Measurements from ENCODE around the gene PSMG4. TPM values are rescaled to one million over a fixed set of nuclear protein-coding genes. Genes with fewer than 3 reads are reported as not detected.

Gene PSMG4
- total and polyA plus RNA-seq, 2 of the 8 experiments (the other 6 are each of a cell fraction or from before 2014, with no cell fraction given) = 40.6 to 113 TPM

DNA sequence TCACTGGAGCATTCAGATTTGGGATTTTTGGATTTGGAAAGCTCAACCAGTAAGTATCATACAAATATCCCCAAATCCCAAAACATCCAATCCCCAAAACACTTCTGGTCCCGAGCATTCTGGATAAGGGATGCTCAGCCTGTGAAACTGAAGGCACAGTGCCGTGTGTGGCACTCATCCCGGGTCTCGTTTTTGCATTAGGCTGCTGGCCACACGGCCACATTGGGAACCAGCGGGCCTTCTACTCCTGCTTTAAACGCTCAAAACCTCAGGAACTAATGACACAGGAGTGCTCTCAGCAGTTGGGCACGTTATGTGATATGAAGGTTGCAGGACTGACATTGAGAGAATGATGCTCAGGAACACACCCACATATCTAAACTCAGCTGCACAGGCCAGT, 35.6 kb downstream of the PSMG4 start:
- H3K36me3 ChIP-seq (ENCODE audit: control insufficient read depth in 2 of 4, insufficient read depth in 4 of 4, low read length in 3 of 4) = no peaks in the 10 kb centered on the region; a peak in 2 of 8 replicates
- no peak overlapping the region for H2BK20ac ChIP-seq (ENCODE audit: low read length)
- H3K4ac ChIP-seq (replicated peaks; ENCODE audit: insufficient read length, low read depth, low read length) = no peak overlapping the region
- no peaks in the 10 kb centered on the region for H4K20me1 ChIP-seq (replicated peaks in 1 of 2; ENCODE audit: control insufficient read depth in 1 of 2, insufficient read depth in 2 of 2, low read length in 2 of 2)
- no peak overlapping the region for H4K91ac ChIP-seq (replicated peaks; ENCODE audit: insufficient read length, low read length)
- WGBS, 2 experiments (ENCODE audit: extremely low coverage in 1 of 2, insufficient coverage in 1 of 2, insufficient read length in 1 of 2, insufficient replicate concordance in 2 of 2, low coverage in 1 of 2, low lambda C conversion rate in 2 of 2, missing lambda C conversion rate in 1 of 2) = 88% methylated on average over 8 of the region's 8 CpGs; no CpG with 5 or more reads in 1 of the 2 experiments
- no peak overlapping the region for H2BK5ac ChIP-seq (ENCODE audit: low read depth, low read length)
- TF ChIP-seq SAP30 (IDR thresholded peaks at IDR 0.05; ENCODE audit: insufficient read depth, insufficient replicate concordance, low read length) = no peak
- TF ChIP-seq SIN3A (conservative IDR thresholded peaks at IDR 0.05 in 1 of 2, IDR thresholded peaks at IDR 0.05 in 1 of 2; ENCODE audit: low read depth in 1 of 2, low read length in 2 of 2) = no peak
- TF ChIP-seq SUZ12 (IDR thresholded peaks at IDR 0.05; ENCODE audit: low read length) = no peak
- TF ChIP-seq POU5F1 (IDR thresholded peaks at IDR 0.05; ENCODE audit: low read depth, low read length) = no peak
- no peak for TF ChIP-seq POLR2AphosphoS5 (IDR thresholded peaks at IDR 0.05; ENCODE audit: low read depth, low read length)
- no peak for TF ChIP-seq KDM5A (IDR thresholded peaks at IDR 0.05; ENCODE audit: low read length)
- no peak for TF ChIP-seq BCL11A (IDR thresholded peaks at IDR 0.05; ENCODE audit: low read depth in 2 of 2, low read length in 2 of 2)
- no peak for TF ChIP-seq JUND (IDR thresholded peaks at IDR 0.05; ENCODE audit: low read length)
- TF ChIP-seq CBX8 (IDR thresholded peaks at IDR 0.05; ENCODE audit: borderline replicate concordance, low read depth, low read length) = no peak
- no peak for TF ChIP-seq ASH2L (IDR thresholded peaks at IDR 0.05; ENCODE audit: low read length)
- TF ChIP-seq BACH1 (IDR thresholded peaks at IDR 0.05; ENCODE audit: low read length) = no peak
- no peak overlapping the region for H4K8ac ChIP-seq (ENCODE audit: extremely low read depth, insufficient read depth, low read length)
- no peaks in the 10 kb centered on the region for H3K9me3 ChIP-seq (ENCODE audit: insufficient read depth in 2 of 2, low read depth in 1 of 2, low read length in 1 of 2)
- H3K56ac ChIP-seq (replicated peaks; ENCODE audit: insufficient read length, low read depth, low read length) = no peak overlapping the region
- no peak overlapping the region for H2AK5ac ChIP-seq (ENCODE audit: low read depth, low read length)
- no peaks in the 10 kb centered on the region for H3K27me3 ChIP-seq (replicated peaks in 1 of 4; ENCODE audit: control insufficient read depth in 3 of 4, extremely low read depth in 1 of 4, insufficient read depth in 3 of 4, low read length in 3 of 4)
- CTCF ChIA-PET (ENCODE audit: partially characterized antibody) = interaction anchor here (1.7 to 6.0 kb wide), 5 partner anchors 9 to 117 kb away, joined by 5 to 35 read pairs (median 16); no protein-coding TSS in a partner anchor
- H3K27ac ChIP-seq (ENCODE audit: low read depth, low read length) = no peak overlapping the region
- H3K14ac ChIP-seq (ENCODE audit: insufficient read length) = no peak overlapping the region
- no peak overlapping the region for H2BK120ac ChIP-seq (replicated peaks; ENCODE audit: low read depth, low read length)
- no peak overlapping the region for H3K4me2 ChIP-seq (ENCODE audit: insufficient read depth in 1 of 2, low read depth in 2 of 2, low read length in 2 of 2)
- FAIRE-seq (no peak), DNase-seq (ENCODE audit: low read depth in 1 of 2, low spot score in 2 of 2) (no peak)
- H3K79me1 ChIP-seq (ENCODE audit: low read depth, low read length) = no peaks in the 10 kb centered on the region
- no peak overlapping the region for H2AFZ ChIP-seq (ENCODE audit: low read length)
- H3K4me3 ChIP-seq (ENCODE audit: extremely low read depth in 1 of 4, insufficient read depth in 2 of 4, low read depth in 3 of 4, low read length in 4 of 4) = no peak overlapping the region
- H2BK15ac ChIP-seq (ENCODE audit: low read length) = no peak overlapping the region
- no peak overlapping the region for H2BK12ac ChIP-seq (ENCODE audit: low read depth, low read length)
- no peaks in the 10 kb centered on the region for H3K23me2 ChIP-seq (ENCODE audit: low read depth, low read length)
- POLR2A ChIA-PET (ENCODE audit: partially characterized antibody) = interaction anchor here (0.7 kb wide), 1 partner anchor 152 kb away, joined by 3 read pairs; no protein-coding TSS in a partner anchor
- H3K79me2 ChIP-seq (ENCODE audit: control insufficient read depth in 1 of 2, insufficient read depth in 2 of 2, low read length in 2 of 2) = no peaks in the 10 kb centered on the region
- H3K18ac ChIP-seq (ENCODE audit: extremely low read depth, low read length) = no peak overlapping the region
- H3K9ac ChIP-seq (replicated peaks in 1 of 4; ENCODE audit: extremely low read depth in 1 of 4, low read depth in 3 of 4, low read length in 3 of 4) = no peak overlapping the region
- H3K23ac ChIP-seq (ENCODE audit: insufficient read length) = no peak overlapping the region
- H4K5ac ChIP-seq (ENCODE audit: insufficient read length, low read depth, low read length) = no peak overlapping the region
- no peaks in the 10 kb centered on the region for H3K4me1 ChIP-seq (replicated peaks in 1 of 4; ENCODE audit: control insufficient read depth in 3 of 4, insufficient read depth in 4 of 4, low read length in 3 of 4)

All from H1 (cell line).